AG09309 (cell line): ENCODE measurements around the gene CCDC170.

Experiments used
- DNase-seq: peaks from one replicate; pipeline ENCODE4 v3.0.0-alpha.2; 2010; ENCODE audit warnings: low read depth
- H3K4me3 ChIP-seq: 2 replicates; pipeline ENCODE4 v1.5.1; 2011; ENCODE audit warnings: mild to moderate bottlenecking, low read depth, low read length, moderate library complexity; ENCODE audit not compliant: control insufficient read depth
- CTCF ChIP-seq: IDR thresholded peaks from 2 replicates; pipeline ENCODE4 v1.5.1; 2011; ENCODE audit warnings: mild to moderate bottlenecking, low read depth, low read length, inconsistent platforms; ENCODE audit not compliant: insufficient read depth, control insufficient read depth; ENCODE audit errors: missing control alignments

Gene CCDC170

GRCh38 chr6:151665329-151665728 is 171.5 kb downstream of the CCDC170 start:
- DNase-seq, result no peak
- TF ChIP-seq CTCF, result no peak

GRCh38 chr6:151666526-151666925 is 172.7 kb downstream of the CCDC170 start:
- H3K4me3 ChIP-seq, result no peak overlapping the region
- DNase-seq, result no peak
- no peak for TF ChIP-seq CTCF

More at GRCh38 chr6:151665329-151665728, 171.5 kb downstream of the CCDC170 start:
- no peak overlapping the region for H3K4me3 ChIP-seq

- TF ChIP-seq CTCF, result no peak
- no peak for DNase-seq
- H3K4me3 ChIP-seq, result no peak overlapping the region
Observed at GRCh38 chr6:151669208-151669560, 175.4 kb downstream of the CCDC170 start.

- DNase-seq, result no peak
- no peak for TF ChIP-seq CTCF
- H3K4me3 ChIP-seq, result no peak overlapping the region
Observed at GRCh38 chr6:151670116-151670515, 176.3 kb downstream of the CCDC170 start.
